Measurements from ENCODE around the gene NGFR. TPM values are rescaled to one million over a fixed set of nuclear protein-coding genes. Genes with fewer than 3 reads are reported as not detected.
A peak's percentile ranks its signal among the peaks of the same experiment; 100 is the strongest.
"Not testable (repeated sequence)": the region's sequence is repeated elsewhere in the genome, so short reads cannot be mapped to it uniquely, and the experiment has no call there.

NGFR gene
- total RNA-seq, 2 experiments from 2014 or later: 0.33 to 0.58 TPM

DNA sequence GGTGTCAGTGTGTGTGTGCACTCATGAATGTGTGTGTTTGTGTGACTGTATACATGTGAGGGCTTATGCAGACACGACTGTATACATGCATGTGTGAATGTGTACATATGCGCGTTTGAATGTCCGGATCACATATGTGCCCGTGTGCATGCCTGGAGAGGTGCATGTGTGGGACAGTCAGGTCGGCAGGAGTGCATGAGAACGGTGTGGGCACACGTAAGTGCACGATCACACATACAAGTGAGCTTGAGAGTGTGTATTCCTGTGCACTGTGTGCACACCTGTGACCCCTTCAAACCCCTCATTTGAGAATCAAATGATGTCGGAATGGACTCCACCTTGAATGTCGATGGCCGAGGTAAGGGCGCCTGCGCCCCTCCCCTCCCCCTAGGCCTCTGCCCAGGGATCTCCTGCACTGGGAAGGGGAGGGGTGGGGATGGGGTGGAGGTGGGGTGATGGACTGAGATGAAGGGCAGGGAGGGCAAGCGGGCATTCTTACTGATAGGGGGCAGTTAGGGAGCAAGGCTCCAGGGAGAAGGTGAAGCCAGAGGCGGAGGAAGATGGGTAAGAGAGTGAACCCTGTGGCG is 601 bp upstream of the NGFR start:
- DNase-seq: no peak
- peaks cover 24% of the 10 kb centered on the region for H3K4me1 Mint-ChIP-seq
- POLR2A ChIA-PET: no interaction called here
- H3K36me3 Mint-ChIP-seq (ENCODE audit: low read depth): no peaks in the 10 kb centered on the region
- H3K9me3 Mint-ChIP-seq: no peaks in the 10 kb centered on the region
- peaks cover 76% of the 10 kb centered on the region for H3K27me3 Mint-ChIP-seq
- no peak overlapping the region for H3K27ac Mint-ChIP-seq
- CTCF ChIA-PET: interaction anchor here (0.5 to 1.2 kb wide), 2 partner anchors 8 to 197 kb away, joined by 3 to 4 read pairs; no protein-coding TSS in a partner anchor
- peak overlapping the region; percentile 70 for H3K4me3 Mint-ChIP-seq

DNA sequence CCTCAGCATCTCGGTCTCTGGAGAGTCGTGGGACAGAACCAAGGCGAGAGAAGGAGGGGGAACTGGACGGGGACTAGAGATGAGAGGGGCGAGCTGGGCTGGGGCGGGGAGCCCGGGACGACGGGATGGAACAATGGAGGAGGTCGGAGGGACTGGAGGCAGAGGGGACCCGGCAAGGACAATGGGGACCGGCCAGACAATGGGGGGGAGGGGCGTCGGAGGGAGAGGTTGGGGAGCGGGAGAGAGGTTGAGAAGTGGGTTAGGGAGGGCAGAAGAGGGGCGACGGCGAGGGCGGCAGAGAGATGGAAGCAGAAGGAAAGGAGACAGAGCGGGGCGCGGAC is 719 bp downstream of the NGFR start:
- ChIA-PET POLR2A (no interaction called here), CTCF (interaction anchor here (0.7 to 2.1 kb wide), 9 partner anchors 10 to 201 kb away, joined by 3 to 23 read pairs (median 3); no protein-coding TSS in a partner anchor)
- no peak for DNase-seq
- Mint-ChIP-seq H3K36me3 (ENCODE audit: low read depth) (no peaks in the 10 kb centered on the region), H3K4me3 (peak overlapping the region; percentile 57), H3K27ac (no peak overlapping the region), H3K9me3 (no peaks in the 10 kb centered on the region), H3K27me3 (peaks cover 78% of the 10 kb centered on the region), H3K4me1 (peaks cover 24% of the 10 kb centered on the region)

DNA sequence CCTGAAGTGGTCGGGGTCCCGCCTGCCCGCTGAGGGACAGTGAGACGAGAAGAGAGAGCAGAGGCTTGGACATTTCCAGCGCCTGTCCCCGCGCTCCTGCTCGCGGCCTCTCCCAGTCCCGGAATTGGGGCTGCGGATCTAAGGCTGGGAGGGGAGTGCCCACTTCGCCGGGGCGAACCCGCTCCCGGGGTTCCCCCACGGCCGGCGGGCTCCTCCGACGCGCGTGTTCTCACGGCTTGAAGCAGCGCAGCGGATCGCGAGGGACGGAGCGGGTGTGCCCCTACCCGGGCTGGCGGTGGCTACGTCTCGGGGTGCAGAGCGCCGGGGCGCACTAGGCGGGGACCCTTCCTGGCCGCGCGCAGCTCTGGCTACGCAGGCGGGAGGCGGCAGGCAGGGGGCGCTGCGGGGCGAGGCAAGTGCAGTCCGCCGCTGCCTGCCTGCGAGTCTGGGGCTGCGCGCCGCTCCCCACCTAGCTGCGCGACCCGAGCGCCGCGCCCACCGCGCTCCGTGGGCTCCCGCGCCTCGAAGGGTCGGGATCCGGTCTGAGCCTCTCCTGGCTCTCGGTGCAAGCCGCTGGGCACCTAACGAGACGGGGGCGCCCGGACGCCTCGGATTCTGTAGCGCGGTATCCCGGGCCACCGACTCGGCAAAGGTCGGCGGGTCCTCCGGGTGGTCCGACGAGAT is 1.2 kb downstream of the NGFR start:
- POLR2A ChIA-PET: no interaction called here
- H3K27ac Mint-ChIP-seq: no peak overlapping the region
- peak; percentile 84 for DNase-seq
- CTCF ChIA-PET: interaction anchor here (0.7 to 2.1 kb wide), 10 partner anchors 11 to 200 kb away, joined by 3 to 23 read pairs (median 3); no protein-coding TSS in a partner anchor
- H3K9me3 Mint-ChIP-seq: no peaks in the 10 kb centered on the region
- H3K27me3 Mint-ChIP-seq: peaks cover 75% of the 10 kb centered on the region
- no peaks in the 10 kb centered on the region for H3K36me3 Mint-ChIP-seq (ENCODE audit: low read depth)
- peak overlapping the region; percentile 57 for H3K4me3 Mint-ChIP-seq
- H3K4me1 Mint-ChIP-seq: peaks cover 24% of the 10 kb centered on the region

DNA sequence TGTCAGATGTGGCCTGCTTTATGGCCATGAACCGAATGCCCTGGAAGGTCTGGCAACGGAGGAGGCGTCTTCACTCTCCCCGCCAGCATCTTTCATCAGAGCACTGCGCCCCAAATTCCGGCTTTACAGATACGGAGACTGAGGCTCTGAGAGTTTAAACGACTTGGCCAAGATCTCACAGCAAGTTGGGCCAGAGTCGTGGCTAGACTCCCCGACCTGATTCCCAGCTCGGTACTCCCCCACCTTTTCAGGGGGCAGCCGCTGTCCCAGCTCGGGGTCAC is 1.7 kb downstream of the NGFR start:
- Mint-ChIP-seq H3K4me3 (peak overlapping the region; percentile 29), H3K27ac (no peak overlapping the region), H3K36me3 (ENCODE audit: low read depth) (no peaks in the 10 kb centered on the region), H3K4me1 (peaks cover 24% of the 10 kb centered on the region), H3K9me3 (no peaks in the 10 kb centered on the region), H3K27me3 (peaks cover 74% of the 10 kb centered on the region)
- no peak for DNase-seq
- CTCF ChIA-PET: interaction anchor here (1.0 to 2.1 kb wide), 7 partner anchors 13 to 200 kb away, joined by 3 to 23 read pairs (median 3); no protein-coding TSS in a partner anchor
- POLR2A ChIA-PET: no interaction called here

DNA sequence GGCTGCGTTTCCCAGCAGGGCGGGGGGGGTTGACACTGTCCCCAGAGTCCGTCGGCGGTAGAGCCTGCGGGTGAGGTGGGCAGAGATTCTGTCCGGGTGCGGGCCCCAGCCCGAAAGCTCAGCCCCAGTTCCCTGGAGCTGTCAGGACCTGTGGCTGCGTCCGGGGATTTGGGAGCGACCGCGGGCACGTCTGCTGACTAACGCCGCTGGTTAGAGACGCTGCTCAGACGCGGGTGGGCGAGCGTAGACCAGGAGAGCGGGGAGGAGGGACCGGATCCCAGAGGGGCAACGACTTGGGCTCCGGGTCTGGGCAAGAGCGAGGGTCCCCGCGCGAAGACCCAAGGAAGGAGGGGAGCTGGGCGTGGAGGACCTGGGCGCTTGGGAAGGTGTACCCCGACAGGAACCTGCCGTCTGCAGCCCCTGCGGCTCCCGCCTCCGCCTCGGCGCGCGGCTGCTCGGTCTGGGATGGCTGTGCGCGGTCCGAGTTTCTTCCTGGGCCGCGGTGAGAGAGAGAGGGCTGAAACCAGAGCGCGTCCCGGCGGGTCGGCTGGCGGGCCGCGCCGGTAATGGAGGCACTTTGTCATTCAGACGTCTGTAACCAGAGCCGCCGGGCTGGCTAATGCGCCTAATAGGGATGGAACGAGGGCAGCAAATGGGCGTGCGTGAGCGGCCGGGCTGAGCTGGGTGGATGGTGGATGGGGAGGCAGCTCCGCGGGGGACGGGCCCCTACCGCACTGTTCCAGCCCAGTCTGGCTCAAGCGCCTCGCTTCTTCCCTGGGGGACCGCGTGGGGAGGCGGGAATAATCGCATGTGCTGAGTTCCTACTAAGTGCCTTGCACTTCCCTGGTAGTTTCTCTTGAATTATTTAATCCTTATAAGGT is 2.3 kb downstream of the NGFR start:
- no peak for DNase-seq
- Mint-ChIP-seq H3K9me3 (no peaks in the 10 kb centered on the region), H3K27me3 (peaks cover 76% of the 10 kb centered on the region), H3K4me3 (peak overlapping the region; percentile 29), H3K4me1 (peaks cover 24% of the 10 kb centered on the region), H3K36me3 (ENCODE audit: low read depth) (no peaks in the 10 kb centered on the region), H3K27ac (no peak overlapping the region)
- POLR2A ChIA-PET: no interaction called here
- CTCF ChIA-PET: interaction anchor here (1.0 to 2.1 kb wide), 7 partner anchors 28 to 199 kb away, joined by 3 to 23 read pairs (median 3); no protein-coding TSS in a partner anchor

DNA sequence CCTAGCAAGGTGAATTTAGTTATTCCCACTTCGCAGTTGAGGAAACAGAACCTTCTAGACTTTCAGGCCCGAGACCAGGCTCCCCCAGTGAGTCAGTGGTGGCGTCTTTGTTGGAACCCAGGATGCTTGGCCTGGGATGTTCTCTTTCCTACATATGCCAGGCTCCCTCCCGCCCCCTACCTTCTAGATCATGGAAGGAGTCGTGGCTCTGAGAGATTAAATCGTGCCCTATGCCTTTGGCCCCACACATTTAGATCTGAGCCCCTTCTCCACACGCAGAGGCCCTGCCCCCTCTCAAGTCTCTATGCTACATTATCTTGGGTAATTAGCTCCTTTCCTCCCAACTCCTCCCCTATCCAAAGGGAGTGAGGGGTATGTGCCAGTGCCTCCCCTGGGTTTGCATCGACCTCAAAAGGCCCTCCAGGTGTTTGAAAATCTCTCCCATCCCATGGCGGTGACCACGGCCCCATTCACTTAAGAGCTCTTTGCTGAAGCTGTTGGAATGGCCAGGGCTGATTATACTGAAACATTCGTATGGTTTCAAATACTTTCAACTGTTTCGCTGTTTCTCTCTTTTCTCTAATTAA is 3.0 kb downstream of the NGFR start:
- POLR2A ChIA-PET: no interaction called here
- Mint-ChIP-seq H3K36me3 (ENCODE audit: low read depth) (no peaks in the 10 kb centered on the region), H3K4me3 (no peak overlapping the region), H3K9me3 (no peaks in the 10 kb centered on the region), H3K27ac (no peak overlapping the region), H3K4me1 (peaks cover 24% of the 10 kb centered on the region), H3K27me3 (peaks cover 73% of the 10 kb centered on the region)
- DNase-seq: no peak
- CTCF ChIA-PET: interaction anchor here (0.7 to 1.8 kb wide), 4 partner anchors 13 to 90 kb away, joined by 3 to 9 read pairs (median 3); no protein-coding TSS in a partner anchor

DNA sequence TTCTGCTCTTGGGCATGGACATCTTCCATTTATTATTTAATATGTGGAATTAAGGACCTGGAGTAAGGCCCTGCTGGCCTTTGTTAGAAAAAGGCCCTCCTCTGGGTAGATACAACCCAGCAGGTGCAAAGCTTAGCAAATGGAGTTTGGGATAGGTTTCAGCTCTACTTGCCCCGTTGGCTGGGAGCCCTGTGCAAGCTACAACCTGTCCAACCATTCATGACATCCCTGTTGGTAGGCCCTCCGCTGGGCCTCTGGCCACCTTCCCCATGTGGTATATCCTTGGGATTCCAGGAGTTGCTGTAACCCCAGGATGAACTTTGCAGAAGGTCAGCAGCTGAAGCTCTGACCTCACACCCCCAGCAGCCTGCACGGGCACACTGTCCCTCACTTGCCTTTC is 6.4 kb downstream of the NGFR start:
- Mint-ChIP-seq H3K4me3 (no peak overlapping the region), H3K27ac (no peak overlapping the region), H3K9me3 (no peaks in the 10 kb centered on the region), H3K4me1 (peaks cover 10% of the 10 kb centered on the region), H3K27me3 (peaks cover 64% of the 10 kb centered on the region), H3K36me3 (ENCODE audit: low read depth) (no peaks in the 10 kb centered on the region)
- ChIA-PET CTCF (no interaction called here), POLR2A (no interaction called here)
- DNase-seq: no peak

DNA sequence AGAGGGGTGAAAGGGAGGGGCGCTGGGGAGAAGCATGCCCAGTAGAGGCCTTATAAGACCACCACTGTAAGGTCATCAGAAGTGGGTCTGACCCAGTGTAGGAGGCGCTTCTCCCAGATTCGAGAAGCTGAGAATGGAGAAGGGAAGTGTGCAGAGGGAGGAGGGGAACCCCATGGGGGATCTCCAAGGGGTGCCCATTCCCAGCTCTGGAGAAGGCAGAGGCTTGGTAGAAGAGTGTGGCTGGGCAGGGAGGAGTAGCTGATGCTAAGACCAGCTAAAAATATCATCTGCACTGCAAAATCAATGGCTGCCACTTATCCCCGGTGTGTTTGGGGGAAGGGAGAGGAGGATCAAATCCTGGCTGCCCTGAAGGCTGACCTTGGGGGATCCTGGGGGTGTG is 7.2 kb downstream of the NGFR start:
- H3K27ac Mint-ChIP-seq: no peak overlapping the region
- H3K27me3 Mint-ChIP-seq: peaks cover 57% of the 10 kb centered on the region
- H3K36me3 Mint-ChIP-seq (ENCODE audit: low read depth): no peaks in the 10 kb centered on the region
- DNase-seq: no peak
- H3K4me1 Mint-ChIP-seq: peaks cover 4% of the 10 kb centered on the region
- no peaks in the 10 kb centered on the region for H3K9me3 Mint-ChIP-seq
- ChIA-PET CTCF (no interaction called here), POLR2A (no interaction called here)
- H3K4me3 Mint-ChIP-seq: no peak overlapping the region

DNA sequence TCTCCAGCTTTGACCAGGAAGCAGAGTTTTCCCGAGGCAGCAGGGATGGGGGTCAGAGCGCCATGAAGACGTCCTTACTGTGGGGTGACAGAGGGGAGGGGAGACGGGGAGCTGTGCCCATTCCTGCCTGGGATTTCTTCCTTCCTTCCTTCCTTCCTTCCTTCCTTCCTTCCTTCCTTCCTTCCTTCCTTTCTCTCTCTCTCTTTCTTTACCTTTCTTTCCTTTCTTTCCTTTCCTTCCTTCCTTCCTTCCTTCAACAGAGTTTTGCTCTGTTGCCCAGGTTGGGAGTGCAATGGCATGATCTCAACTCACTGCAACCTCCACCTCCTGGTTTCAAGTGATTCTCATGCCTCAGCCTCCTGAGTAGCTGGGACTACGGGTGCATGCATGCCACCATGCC is 7.6 kb downstream of the NGFR start:
- H3K9me3 Mint-ChIP-seq; H3K36me3 Mint-ChIP-seq (ENCODE audit: low read depth); POLR2A ChIA-PET; H3K4me3 Mint-ChIP-seq; H3K4me1 Mint-ChIP-seq; H3K27ac Mint-ChIP-seq; DNase-seq: not testable (repeated sequence)
- CTCF ChIA-PET: interaction anchor here (0.6 kb wide), 1 partner anchor 8 kb away, joined by 4 read pairs; no protein-coding TSS in a partner anchor
- peaks cover 54% of the 10 kb centered on the region for H3K27me3 Mint-ChIP-seq

DNA sequence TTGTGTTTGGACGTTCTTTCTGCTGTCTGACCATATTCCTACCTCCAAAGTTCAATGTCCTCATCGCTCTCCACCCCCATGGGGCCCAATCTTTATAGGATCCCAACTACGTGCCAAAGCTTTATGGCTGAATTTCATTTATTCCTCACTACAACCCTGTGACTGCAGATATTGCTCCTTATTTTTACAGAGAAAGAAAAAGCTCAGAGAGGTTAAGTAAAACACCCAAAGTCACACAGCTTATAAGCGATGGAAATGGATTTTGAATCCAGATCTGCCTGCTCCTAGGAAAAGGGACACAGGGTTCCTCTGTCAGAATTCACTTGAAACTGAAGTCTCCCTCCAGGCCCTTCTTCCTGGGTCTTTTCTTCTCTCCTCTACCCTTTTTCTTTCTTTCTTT is 9.3 kb downstream of the NGFR start:
- H3K36me3 Mint-ChIP-seq (ENCODE audit: low read depth): no peaks in the 10 kb centered on the region
- H3K4me1 Mint-ChIP-seq: no peaks in the 10 kb centered on the region
- DNase-seq: no peak
- no peak overlapping the region for H3K27ac Mint-ChIP-seq
- POLR2A ChIA-PET: no interaction called here
- peaks cover 40% of the 10 kb centered on the region for H3K27me3 Mint-ChIP-seq
- CTCF ChIA-PET: interaction anchor here (0.7 to 1.8 kb wide), 2 partner anchors 53 to 492 kb away, joined by 4 to 5 read pairs; no protein-coding TSS in a partner anchor
- H3K4me3 Mint-ChIP-seq: no peak overlapping the region
- H3K9me3 Mint-ChIP-seq: no peaks in the 10 kb centered on the region

DNA sequence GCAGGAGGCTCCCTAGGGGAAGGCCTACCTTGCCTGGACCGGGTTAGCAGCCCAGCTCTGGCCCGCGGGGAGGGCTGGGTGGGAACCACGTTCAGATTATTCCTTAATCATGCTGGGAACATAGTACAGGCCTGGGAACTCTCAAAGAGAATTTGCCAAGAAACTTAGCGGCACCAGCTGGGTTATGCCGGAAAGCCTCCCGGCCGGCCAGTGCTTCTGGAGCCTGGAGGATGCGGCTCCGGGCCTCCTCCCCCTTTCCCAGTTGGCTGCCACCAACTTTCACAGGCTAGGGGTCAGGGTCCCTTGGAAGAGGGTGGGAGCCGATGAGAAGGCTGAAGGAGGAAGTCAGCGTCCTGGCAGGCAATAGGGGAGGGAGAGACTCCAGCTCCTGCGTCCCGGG is 10.8 kb downstream of the NGFR start:
- no peaks in the 10 kb centered on the region for H3K4me1 Mint-ChIP-seq
- DNase-seq: no peak
- CTCF ChIA-PET: no interaction called here
- no peak overlapping the region for H3K4me3 Mint-ChIP-seq
- no peaks in the 10 kb centered on the region for H3K9me3 Mint-ChIP-seq
- POLR2A ChIA-PET: no interaction called here
- H3K27me3 Mint-ChIP-seq: peaks cover 28% of the 10 kb centered on the region
- H3K36me3 Mint-ChIP-seq (ENCODE audit: low read depth): no peaks in the 10 kb centered on the region
- no peak overlapping the region for H3K27ac Mint-ChIP-seq

DNA sequence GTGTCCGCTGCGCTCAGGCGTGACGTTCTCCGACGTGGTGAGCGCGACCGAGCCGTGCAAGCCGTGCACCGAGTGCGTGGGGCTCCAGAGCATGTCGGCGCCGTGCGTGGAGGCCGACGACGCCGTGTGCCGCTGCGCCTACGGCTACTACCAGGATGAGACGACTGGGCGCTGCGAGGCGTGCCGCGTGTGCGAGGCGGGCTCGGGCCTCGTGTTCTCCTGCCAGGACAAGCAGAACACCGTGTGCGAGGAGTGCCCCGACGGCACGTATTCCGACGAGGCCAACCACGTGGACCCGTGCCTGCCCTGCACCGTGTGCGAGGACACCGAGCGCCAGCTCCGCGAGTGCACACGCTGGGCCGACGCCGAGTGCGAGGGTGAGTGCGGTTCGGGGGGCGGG is 11.2 kb downstream of the NGFR start:
- Mint-ChIP-seq H3K4me1 (no peaks in the 10 kb centered on the region), H3K9me3 (no peaks in the 10 kb centered on the region), H3K27ac (no peak overlapping the region), H3K36me3 (ENCODE audit: low read depth) (no peaks in the 10 kb centered on the region), H3K4me3 (no peak overlapping the region), H3K27me3 (peaks cover 27% of the 10 kb centered on the region)
- ChIA-PET CTCF (no interaction called here), POLR2A (no interaction called here)
- no peak for DNase-seq
